Mucosa of descending colon (tissue), 3 donors: ENCODE results near the gene MAN1C1. TPM values are rescaled to one million over a fixed set of nuclear protein-coding genes. Genes with fewer than 3 reads are reported as not detected.
A peak's percentile ranks its signal among the peaks of the same experiment; 100 is the strongest.

Experiments
- ATAC-seq: fragments of 200-7000 bp; cut with Tn5 transposase; one replicate; pipeline ENCODE4 v1.9.1; 2020; ENCODE audit warnings: mild to moderate bottlenecking, moderate library complexity
- DNase-seq, 3 donors: peaks; one replicate each; pipeline ENCODE4 v3.0.0-alpha.2; 2020
- H3K36me3 ChIP-seq: fragments of 200-600 bp; one replicate; pipeline ENCODE4 v1.8.0; 2021; ENCODE audit warnings: low read depth, mild to moderate bottlenecking
- H3K4me1 ChIP-seq: fragments of 200-600 bp; one replicate; pipeline ENCODE4 v1.8.0; 2021; ENCODE audit warnings: low read depth, mild to moderate bottlenecking
- H3K4me3 ChIP-seq: fragments of 200-600 bp; one replicate; pipeline ENCODE4 v1.8.0; 2021; ENCODE audit warnings: mild to moderate bottlenecking
- H3K9me3 ChIP-seq: fragments of 200-600 bp; one replicate; pipeline ENCODE4 v1.8.0; 2021; ENCODE audit warnings: mild to moderate bottlenecking
- intact Hi-C, 2 donors: fragments of 100-400 bp; cut with DNase I in 1 of 2; cut with micrococcal nuclease in 1 of 2; formaldehyde crosslinking; loops; one replicate each; pipeline versions ENCODE4 v1.11.0 to v1.11.1; 2022; cut with DNase I, micrococcal nuclease
- total RNA-seq, 3 donors: library from RNA; stranded (reverse); fragmentation: NEBNext Ultra II Directional in 2 of 3; extraction: Animal tissue kit (Norgen Biotek cat#: 25700) in 2 of 3; gene quantifications; one replicate each; pipeline versions ENCODE4 v1.2.1 to v1.2.4, GENCODE V29; 2021 to 2023
- TF ChIP-seq, protein P1 (sequence below): fragments of 200-600 bp; IDR thresholded peaks from one replicate; pipeline ENCODE4 v1.8.0; 2022; ENCODE audit warnings: antibody characterized with exemption, mild to moderate bottlenecking
- donor health status: DM: no; HTN: no; CAD: no; lungs with moderate emphysema.
- donor health status: DM: no; HTN: no; CAD: no.
- donor health status: DM: no; HTN: yes; CAD: no.

MAN1C1 gene
- total RNA-seq, 3 donors from 2014 or later: 2.5 to 22.0 (median 6.1) TPM

DNA sequence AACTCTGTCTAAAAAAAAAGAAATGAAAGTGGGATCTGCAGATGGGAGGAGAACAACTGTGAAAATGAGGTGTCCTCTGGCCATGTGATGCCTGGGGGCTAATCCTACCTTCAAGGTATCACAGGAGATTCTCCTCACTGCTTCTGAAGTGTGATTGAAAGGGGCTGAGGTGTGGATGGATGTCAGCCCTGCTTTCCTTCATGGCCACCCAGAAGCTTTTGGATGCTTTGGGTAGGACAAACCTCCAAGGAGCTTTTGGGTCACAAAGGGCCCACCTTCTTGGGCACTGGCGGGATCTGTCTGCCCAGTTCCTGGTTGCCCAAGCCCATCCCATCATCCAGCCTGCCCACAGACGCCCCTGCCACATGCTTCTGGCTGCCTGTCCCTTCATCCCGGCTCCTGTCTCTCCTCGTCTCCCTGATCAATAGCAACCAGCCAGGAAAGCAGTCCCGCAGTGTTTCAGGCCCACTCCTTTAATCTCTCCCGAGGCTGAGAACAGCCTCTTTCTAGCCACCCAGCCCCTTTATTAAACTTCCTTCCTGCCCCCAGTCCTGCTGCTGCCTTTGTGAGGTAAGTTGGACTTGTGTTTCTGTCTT lies 87.2 kb downstream of the MAN1C1 start:
- ATAC-seq (no peak), DNase-seq (no peak)
- no peaks in the 10 kb centered on the region for H3K36me3 ChIP-seq
- TF ChIP-seq, protein P1, sequence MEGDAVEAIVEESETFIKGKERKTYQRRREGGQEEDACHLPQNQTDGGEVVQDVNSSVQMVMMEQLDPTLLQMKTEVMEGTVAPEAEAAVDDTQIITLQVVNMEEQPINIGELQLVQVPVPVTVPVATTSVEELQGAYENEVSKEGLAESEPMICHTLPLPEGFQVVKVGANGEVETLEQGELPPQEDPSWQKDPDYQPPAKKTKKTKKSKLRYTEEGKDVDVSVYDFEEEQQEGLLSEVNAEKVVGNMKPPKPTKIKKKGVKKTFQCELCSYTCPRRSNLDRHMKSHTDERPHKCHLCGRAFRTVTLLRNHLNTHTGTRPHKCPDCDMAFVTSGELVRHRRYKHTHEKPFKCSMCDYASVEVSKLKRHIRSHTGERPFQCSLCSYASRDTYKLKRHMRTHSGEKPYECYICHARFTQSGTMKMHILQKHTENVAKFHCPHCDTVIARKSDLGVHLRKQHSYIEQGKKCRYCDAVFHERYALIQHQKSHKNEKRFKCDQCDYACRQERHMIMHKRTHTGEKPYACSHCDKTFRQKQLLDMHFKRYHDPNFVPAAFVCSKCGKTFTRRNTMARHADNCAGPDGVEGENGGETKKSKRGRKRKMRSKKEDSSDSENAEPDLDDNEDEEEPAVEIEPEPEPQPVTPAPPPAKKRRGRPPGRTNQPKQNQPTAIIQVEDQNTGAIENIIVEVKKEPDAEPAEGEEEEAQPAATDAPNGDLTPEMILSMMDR: no peak
- H3K4me1 ChIP-seq: peaks cover 4% of the 10 kb centered on the region
- intact Hi-C loops: no loop called here
- H3K4me3 ChIP-seq: no peak overlapping the region
- no peaks in the 10 kb centered on the region for H3K9me3 ChIP-seq

DNA sequence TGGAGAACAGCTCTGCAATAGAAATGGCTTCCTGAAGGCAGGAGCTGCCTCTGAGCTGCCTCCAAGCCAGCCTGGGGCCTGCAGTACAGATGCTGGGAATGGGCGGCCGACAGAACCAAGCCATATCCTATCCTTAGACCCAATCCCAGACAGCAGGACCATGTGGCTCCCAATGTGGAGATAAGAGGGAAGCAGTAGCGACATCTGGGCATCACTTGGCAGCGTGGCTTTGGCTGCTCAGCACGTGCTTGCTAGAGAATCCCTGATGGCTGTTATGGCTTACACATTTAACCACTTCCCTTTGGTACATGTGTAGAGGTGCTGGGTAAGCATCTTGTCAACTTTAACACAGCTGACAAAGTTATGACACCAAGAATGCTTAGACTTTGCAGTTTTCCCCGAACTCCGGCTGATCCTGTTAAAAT lies 87.7 kb downstream of the MAN1C1 start:
- no peaks in the 10 kb centered on the region for H3K9me3 ChIP-seq
- no peaks in the 10 kb centered on the region for H3K36me3 ChIP-seq
- intact Hi-C loops: no loop called here
- peaks cover 4% of the 10 kb centered on the region for H3K4me1 ChIP-seq
- DNase-seq (no peak), ATAC-seq (peak; percentile 68)
- H3K4me3 ChIP-seq: no peak overlapping the region
- TF ChIP-seq, protein P1: no peak

DNA sequence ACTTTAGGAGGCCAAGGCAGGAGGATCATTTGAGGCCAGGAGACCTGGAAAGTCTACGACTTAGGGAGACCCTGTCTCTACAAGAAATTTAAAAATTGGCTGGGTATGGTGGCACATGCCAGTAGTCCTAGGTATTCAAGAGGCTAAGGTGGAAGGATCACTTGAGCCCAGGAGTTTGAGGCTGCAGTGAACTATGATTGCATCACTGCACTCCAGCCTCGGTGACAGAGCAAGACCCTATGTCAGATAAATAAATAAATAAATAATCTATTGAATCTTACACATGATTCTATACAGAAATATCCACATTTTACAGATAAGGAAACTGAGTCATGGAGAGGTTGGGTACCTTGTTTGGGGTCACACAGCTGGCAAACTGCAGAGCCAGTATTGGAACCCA lies 89.1 kb downstream of the MAN1C1 start:
- TF ChIP-seq, protein P1: no peak
- H3K4me1 ChIP-seq: peaks cover 4% of the 10 kb centered on the region
- no peak overlapping the region for H3K4me3 ChIP-seq
- H3K9me3 ChIP-seq: no peaks in the 10 kb centered on the region
- no peak for ATAC-seq
- H3K36me3 ChIP-seq: no peaks in the 10 kb centered on the region
- intact Hi-C loops: no loop called here
- DNase-seq: no peak

DNA sequence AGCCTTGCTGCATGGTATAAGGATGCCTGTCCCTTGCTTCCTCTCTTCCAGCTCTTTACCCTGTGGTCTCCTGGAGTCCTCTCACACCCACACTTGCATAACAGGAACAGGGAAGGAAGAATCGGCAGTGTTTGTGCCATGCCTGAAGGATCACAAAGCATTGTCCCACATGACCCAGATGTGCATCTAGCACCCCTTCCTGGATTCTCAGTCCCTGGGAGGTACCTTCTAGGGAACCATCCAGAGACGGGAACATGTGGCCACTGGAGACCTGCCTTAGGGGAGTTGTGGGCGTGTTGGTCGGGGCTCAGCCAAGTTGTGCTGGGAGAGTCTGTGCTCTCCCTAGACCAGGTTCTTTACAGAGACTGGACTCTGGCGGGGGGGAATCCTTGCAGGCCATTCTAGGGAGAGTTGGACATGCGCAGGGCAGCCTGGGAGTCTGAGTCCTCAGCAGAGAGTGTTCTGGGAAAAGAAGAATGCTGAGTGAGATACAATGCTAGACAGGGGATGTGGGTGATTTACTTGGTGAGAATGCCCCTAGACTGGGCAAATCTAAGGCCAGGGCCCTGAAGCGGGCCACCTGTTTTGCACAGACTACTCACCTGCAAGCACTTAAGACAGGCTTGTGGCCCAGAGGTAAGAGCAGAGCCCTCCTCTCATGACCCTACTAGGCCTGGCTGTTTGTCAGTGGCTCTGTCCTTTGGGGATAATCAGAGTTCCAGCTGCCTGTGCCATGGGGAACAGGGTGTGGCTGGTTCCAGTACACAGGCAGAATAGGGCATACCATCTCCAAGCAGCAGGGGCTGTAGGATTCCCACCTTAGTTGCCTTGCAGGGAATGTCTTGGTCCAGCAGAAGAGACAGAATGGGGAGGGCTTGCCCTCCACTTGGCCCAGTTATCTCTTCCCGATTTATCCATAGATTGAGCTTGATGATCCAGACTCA lies 89.8 kb downstream of the MAN1C1 start:
- DNase-seq (no peak), ATAC-seq (no peak)
- TF ChIP-seq, protein P1: no peak
- no peak overlapping the region for H3K4me3 ChIP-seq
- H3K36me3 ChIP-seq: no peaks in the 10 kb centered on the region
- intact Hi-C loops: no loop called here
- peaks cover 4% of the 10 kb centered on the region for H3K4me1 ChIP-seq
- H3K9me3 ChIP-seq: no peaks in the 10 kb centered on the region

DNA sequence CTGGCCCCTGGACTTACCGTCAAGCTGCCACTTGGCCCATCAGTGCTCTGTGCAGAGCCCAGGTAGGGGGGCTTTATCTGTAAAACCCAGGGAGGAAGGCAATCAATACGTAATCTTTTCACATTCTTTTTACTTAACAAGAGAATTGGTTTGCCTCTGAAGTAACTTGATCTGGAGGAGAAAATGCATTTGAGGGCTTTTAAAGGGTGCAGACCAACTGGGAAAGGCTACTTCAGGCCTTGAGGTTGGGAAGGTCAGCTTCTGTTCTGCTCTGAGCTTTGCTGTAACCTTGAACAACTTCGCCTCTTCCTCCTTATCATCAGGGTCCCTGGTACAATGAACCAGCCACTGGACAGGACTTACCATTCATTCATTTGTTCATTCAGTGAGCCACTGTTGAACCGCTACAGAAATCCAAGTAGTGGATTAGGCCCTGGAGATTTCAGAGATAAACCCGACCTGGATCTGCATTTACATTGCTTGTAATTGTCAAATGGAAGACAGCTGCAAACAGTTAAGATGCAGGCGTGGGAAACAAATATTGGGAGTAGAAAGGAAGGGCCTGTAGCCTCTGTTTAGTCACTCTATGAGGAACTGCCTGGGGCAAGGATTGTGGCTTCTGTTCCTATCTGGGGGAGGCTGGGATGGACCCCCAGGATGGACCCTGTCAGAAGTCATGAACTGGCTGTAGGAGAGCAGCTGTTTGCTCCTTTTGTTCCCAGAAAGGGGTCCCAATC lies 90.9 kb downstream of the MAN1C1 start:
- Histone ChIP-seq H3K4me1 (peaks cover 4% of the 10 kb centered on the region), H3K4me3 (no peak overlapping the region), H3K9me3 (no peaks in the 10 kb centered on the region), H3K36me3 (no peaks in the 10 kb centered on the region)
- intact Hi-C loops: no loop called here
- TF ChIP-seq, protein P1: no peak
- DNase-seq (no peak), ATAC-seq (no peak)
